ENCODE data around the gene TGM2. TPM values are rescaled to one million over a fixed set of nuclear protein-coding genes. Genes with fewer than 3 reads are reported as not detected.
A peak's percentile ranks its signal among the peaks of the same experiment; 100 is the strongest.

TGM2 gene
- total RNA-seq, 1 experiment from 2014 or later, result 138 TPM

DNA sequence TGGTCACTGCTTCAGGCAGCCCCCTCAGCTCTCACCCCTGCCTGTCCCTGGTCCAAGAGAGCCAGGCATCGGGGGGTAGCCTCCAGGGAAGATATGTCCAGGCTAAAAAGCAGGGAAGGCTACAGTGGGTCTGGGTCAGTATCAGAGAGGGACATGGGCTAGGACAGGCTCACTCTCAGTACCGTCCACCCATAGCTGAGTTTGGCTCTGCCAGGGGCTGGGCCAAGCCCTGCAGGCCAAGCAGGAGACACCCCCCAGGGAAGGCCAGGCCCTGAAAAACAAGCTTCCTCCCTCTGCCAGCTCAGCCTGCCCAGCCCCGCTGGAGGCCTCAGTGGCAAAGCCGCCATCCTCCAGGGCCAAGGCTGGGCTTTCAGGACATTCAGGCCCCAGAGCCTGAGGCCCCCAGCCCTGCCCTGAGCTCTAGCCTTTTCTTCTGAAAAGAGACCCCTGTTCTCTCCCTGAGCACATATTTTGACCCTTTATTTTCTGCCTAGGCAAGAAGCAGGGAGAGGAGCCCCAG lies 28.6 kb upstream of the TGM2 start:
- H3K9me3 Mint-ChIP-seq (ENCODE audit: unreplicated experiment), result peaks cover 10% of the 10 kb centered on the region
- H3K4me3 Mint-ChIP-seq (ENCODE audit: unreplicated experiment), result no peak overlapping the region
- intact Hi-C loops (cut with micrococcal nuclease; ENCODE audit: unreplicated experiment), result no loop called here
- POLR2A ChIA-PET, result no interaction called here
- H3K27me3 ChIP-seq (replicated peaks; ENCODE audit: control insufficient read depth, insufficient read depth, low read length), result no peaks in the 10 kb centered on the region
- BruUV-seq (replicated peaks), result no TSS peak
- no peaks in the 10 kb centered on the region for H3K36me3 ChIP-seq (ENCODE audit: control insufficient read depth, insufficient read depth, low read length)
- H3K4me1 ChIP-seq, result peaks cover 12% of the 10 kb centered on the region; the same call in 1 of the 2 replicates
- no peak overlapping the region for H3K27ac Mint-ChIP-seq (ENCODE audit: unreplicated experiment)
- CTCF ChIA-PET, result interaction anchor here (1.1 kb wide), 1 partner anchor 27 kb away, joined by 3 read pairs; no protein-coding TSS in a partner anchor
- DNase-seq, result peak in 1 of 2 experiments; percentile 29
- TF ChIP-seq, protein P1, sequence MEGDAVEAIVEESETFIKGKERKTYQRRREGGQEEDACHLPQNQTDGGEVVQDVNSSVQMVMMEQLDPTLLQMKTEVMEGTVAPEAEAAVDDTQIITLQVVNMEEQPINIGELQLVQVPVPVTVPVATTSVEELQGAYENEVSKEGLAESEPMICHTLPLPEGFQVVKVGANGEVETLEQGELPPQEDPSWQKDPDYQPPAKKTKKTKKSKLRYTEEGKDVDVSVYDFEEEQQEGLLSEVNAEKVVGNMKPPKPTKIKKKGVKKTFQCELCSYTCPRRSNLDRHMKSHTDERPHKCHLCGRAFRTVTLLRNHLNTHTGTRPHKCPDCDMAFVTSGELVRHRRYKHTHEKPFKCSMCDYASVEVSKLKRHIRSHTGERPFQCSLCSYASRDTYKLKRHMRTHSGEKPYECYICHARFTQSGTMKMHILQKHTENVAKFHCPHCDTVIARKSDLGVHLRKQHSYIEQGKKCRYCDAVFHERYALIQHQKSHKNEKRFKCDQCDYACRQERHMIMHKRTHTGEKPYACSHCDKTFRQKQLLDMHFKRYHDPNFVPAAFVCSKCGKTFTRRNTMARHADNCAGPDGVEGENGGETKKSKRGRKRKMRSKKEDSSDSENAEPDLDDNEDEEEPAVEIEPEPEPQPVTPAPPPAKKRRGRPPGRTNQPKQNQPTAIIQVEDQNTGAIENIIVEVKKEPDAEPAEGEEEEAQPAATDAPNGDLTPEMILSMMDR (IDR thresholded peaks at IDR 0.05; ENCODE audit: insufficient read depth in 1 of 2, low read depth in 1 of 2, low read length in 1 of 2, severe bottlenecking in 1 of 2, unreplicated experiment in 1 of 2), result no peak
- no peaks in the 10 kb centered on the region for H3K36me3 Mint-ChIP-seq (ENCODE audit: insufficient read depth, unreplicated experiment)
- peaks cover 7% of the 10 kb centered on the region for H3K4me1 Mint-ChIP-seq (ENCODE audit: low read depth, unreplicated experiment)
- H3K9me3 ChIP-seq, result no peaks in the 10 kb centered on the region
- no peaks in the 10 kb centered on the region for H3K27me3 Mint-ChIP-seq (ENCODE audit: insufficient read depth, unreplicated experiment)
- H3K4me3 ChIP-seq (ENCODE audit: low read depth, low read length), result no peak overlapping the region

DNA sequence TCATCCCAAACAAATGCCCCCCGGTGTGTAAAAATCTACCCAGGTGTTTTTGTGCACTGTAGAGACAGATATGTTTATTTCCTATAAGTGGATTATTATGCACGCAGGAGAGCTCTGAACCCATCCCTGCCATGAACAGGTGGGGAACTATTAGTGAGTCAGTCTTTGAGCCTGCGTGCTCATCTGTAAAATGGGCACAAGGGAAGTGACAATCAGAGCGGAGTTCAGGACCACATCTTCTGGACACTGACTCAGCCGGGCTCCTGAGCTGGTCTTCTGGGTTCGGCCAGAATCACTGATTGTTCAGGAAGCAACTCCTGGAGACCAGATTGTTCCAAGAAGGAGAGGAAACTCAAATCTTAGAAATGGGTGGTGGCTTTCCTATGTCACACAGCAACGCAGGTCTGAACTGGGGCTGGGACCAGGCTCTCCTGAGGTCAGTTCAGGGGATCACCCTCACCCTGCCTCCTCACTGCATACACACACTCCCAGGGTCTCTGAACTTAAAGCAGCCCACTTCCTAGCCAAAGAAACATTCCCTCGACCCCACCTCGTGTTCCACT lies 27.3 kb upstream of the TGM2 start:
- no peaks in the 10 kb centered on the region for H3K36me3 ChIP-seq (ENCODE audit: control insufficient read depth, insufficient read depth, low read length)
- H3K4me3 ChIP-seq (ENCODE audit: low read depth, low read length), result no peak overlapping the region
- H3K27me3 ChIP-seq (replicated peaks; ENCODE audit: control insufficient read depth, insufficient read depth, low read length), result no peaks in the 10 kb centered on the region
- intact Hi-C loops (cut with micrococcal nuclease; ENCODE audit: unreplicated experiment), result no loop called here
- no peak overlapping the region for H3K27ac Mint-ChIP-seq (ENCODE audit: unreplicated experiment)
- H3K27me3 Mint-ChIP-seq (ENCODE audit: insufficient read depth, unreplicated experiment), result no peaks in the 10 kb centered on the region
- TF ChIP-seq, protein P1 (IDR thresholded peaks at IDR 0.05; ENCODE audit: insufficient read depth in 1 of 2, low read depth in 1 of 2, low read length in 1 of 2, severe bottlenecking in 1 of 2, unreplicated experiment in 1 of 2), result no peak
- POLR2A ChIA-PET, result no interaction called here
- BruUV-seq (replicated peaks), result no TSS peak
- peaks cover 12% of the 10 kb centered on the region; the same call in 1 of the 2 replicates for H3K4me1 ChIP-seq
- no peaks in the 10 kb centered on the region for H3K36me3 Mint-ChIP-seq (ENCODE audit: insufficient read depth, unreplicated experiment)
- H3K4me3 Mint-ChIP-seq (ENCODE audit: unreplicated experiment), result no peak overlapping the region
- DNase-seq, result peak in 1 of 2 experiments; percentile 34
- CTCF ChIA-PET, result interaction anchor here (0.8 kb wide), 1 partner anchor 69 kb away, joined by 4 read pairs; no protein-coding TSS in a partner anchor
- H3K4me1 Mint-ChIP-seq (ENCODE audit: low read depth, unreplicated experiment), result peaks cover 7% of the 10 kb centered on the region
- H3K9me3 ChIP-seq, result no peaks in the 10 kb centered on the region
- peaks cover 10% of the 10 kb centered on the region for H3K9me3 Mint-ChIP-seq (ENCODE audit: unreplicated experiment)

DNA sequence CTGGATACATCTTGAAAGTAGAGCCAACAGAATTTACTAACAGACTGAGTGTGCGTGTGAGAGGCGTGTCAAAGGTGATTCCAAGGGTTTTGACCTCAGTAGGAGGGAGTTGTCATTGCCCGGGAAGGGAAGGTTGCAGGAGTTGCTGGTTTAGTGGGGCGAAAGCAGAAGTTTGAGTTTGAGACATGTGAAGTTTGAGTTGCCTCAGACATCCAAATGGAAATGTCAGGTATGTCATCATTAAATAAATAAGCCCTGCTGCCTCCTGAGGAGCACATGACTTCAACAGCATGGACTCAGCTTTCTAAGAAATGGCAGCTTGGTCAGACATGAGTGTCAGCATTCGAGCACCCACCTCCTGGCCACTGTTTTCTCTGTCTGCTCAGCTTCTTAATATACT lies 26.6 kb upstream of the TGM2 start:
- Histone ChIP-seq H3K36me3 (ENCODE audit: control insufficient read depth, insufficient read depth, low read length) (no peaks in the 10 kb centered on the region), H3K4me1 (peaks cover 7% of the 10 kb centered on the region; the same call in 1 of the 2 replicates), H3K27me3 (replicated peaks; ENCODE audit: control insufficient read depth, insufficient read depth, low read length) (no peaks in the 10 kb centered on the region), H3K9me3 (no peaks in the 10 kb centered on the region), H3K4me3 (ENCODE audit: low read depth, low read length) (no peak overlapping the region)
- POLR2A ChIA-PET, result no interaction called here
- H3K9me3 Mint-ChIP-seq (ENCODE audit: unreplicated experiment), result peaks cover 10% of the 10 kb centered on the region
- H3K27me3 Mint-ChIP-seq (ENCODE audit: insufficient read depth, unreplicated experiment), result no peaks in the 10 kb centered on the region
- intact Hi-C loops (cut with micrococcal nuclease; ENCODE audit: unreplicated experiment), result no loop called here
- no TSS peak for BruUV-seq (replicated peaks)
- peaks cover 7% of the 10 kb centered on the region for H3K4me1 Mint-ChIP-seq (ENCODE audit: low read depth, unreplicated experiment)
- CTCF ChIA-PET, result interaction anchor here (0.8 to 2.1 kb wide), 4 partner anchors 29 to 118 kb away, joined by 3 to 8 read pairs (median 4); no protein-coding TSS in a partner anchor
- no peak overlapping the region for H3K4me3 Mint-ChIP-seq (ENCODE audit: unreplicated experiment)
- DNase-seq, result peak in 1 of 2 experiments; percentile 28
- no peaks in the 10 kb centered on the region for H3K36me3 Mint-ChIP-seq (ENCODE audit: insufficient read depth, unreplicated experiment)
- TF ChIP-seq, protein P1 (IDR thresholded peaks at IDR 0.05; ENCODE audit: insufficient read depth in 1 of 2, low read depth in 1 of 2, low read length in 1 of 2, severe bottlenecking in 1 of 2, unreplicated experiment in 1 of 2), result no peak
- no peak overlapping the region for H3K27ac Mint-ChIP-seq (ENCODE audit: unreplicated experiment)

Data from Caco-2 (cell line).